K562 (cell line): Measurements from ENCODE around the gene PREB. TPM values are rescaled to one million over a fixed set of nuclear protein-coding genes. Genes with fewer than 3 reads are reported as not detected.

ENCODE experiments used
- ATF1 ChIP-seq, 2 experiments: fragments of 450-650 bp in 1 of 2; IDR thresholded peaks; 2 replicates each; pipeline ENCODE4 v1.6.1; 2016; ENCODE audit warnings: missing compliant biosample characterization in 1 of 2, missing genetic modification characterization in 1 of 2
- CC2D1A ChIP-seq: fragments of 450-650 bp; IDR thresholded peaks from 2 replicates; pipeline ENCODE4 v1.6.1; 2017; ENCODE audit warnings: mild to moderate bottlenecking
- FOXJ2 ChIP-seq: fragments of 200-800 bp; sonication (Bioruptor generic); IDR thresholded peaks from 2 replicates; pipeline ENCODE4 v1.6.1; 2016; ENCODE audit warnings: missing genetic modification characterization, missing compliant biosample characterization
- GATAD2A ChIP-seq: fragments of 450-650 bp; IDR thresholded peaks from 2 replicates; pipeline ENCODE4 v1.6.1; 2017
- HDAC2 ChIP-seq: fragments of 450-650 bp; IDR thresholded peaks from 2 replicates; pipeline ENCODE4 v1.6.1; 2016; ENCODE audit warnings: mild to moderate bottlenecking
- JUND ChIP-seq, 2 experiments: IDR thresholded peaks; 2 replicates in 1 of 2; 3 replicates in 1 of 2; pipeline ENCODE4 v1.6.1; 2011; ENCODE audit warnings: borderline replicate concordance in 2 of 2, low read depth in 2 of 2, low read length in 2 of 2, improper control_type of control experiment in 1 of 2, missing biosample characterization in 1 of 2, missing genetic modification characterization in 1 of 2, missing genetic modification reagents in 1 of 2
- KAT7 ChIP-seq: sonication (generic); formaldehyde crosslinking; IDR thresholded peaks from 2 replicates; pipeline ENCODE4 v1.8.0; 2022; ENCODE audit warnings: missing genetic modification reagents, mild to moderate bottlenecking, borderline replicate concordance
- POLR2AphosphoS2 ChIP-seq: IDR thresholded peaks from 2 replicates; pipeline ENCODE4 v1.6.1; 2012; ENCODE audit warnings: low read length, improper control_type of control experiment
- POU5F1 ChIP-seq: fragments of 150-350 bp; IDR thresholded peaks from 2 replicates; pipeline ENCODE4 v1.6.1; 2014; ENCODE audit warnings: borderline replicate concordance, low read length, low read depth, mild to moderate bottlenecking; ENCODE audit not compliant: partially characterized antibody
- PURB ChIP-seq: sonication (generic); formaldehyde crosslinking; IDR thresholded peaks from 2 replicates; pipeline ENCODE4 v1.9.0; 2021; ENCODE audit warnings: low read depth, mild to moderate bottlenecking, missing genetic modification reagents
- TCF7 ChIP-seq: sonication (generic); IDR thresholded peaks from 2 replicates; pipeline ENCODE4 v1.6.1; 2016; ENCODE audit warnings: antibody characterized with exemption, borderline replicate concordance
- TEAD1 ChIP-seq, 2 experiments: fragments of 450-650 bp in 1 of 2; sonication (generic) in 1 of 2; formaldehyde crosslinking; IDR thresholded peaks; 2 replicates each; pipeline versions ENCODE4 v1.4.0 to v1.8.0; 2020 to 2022; ENCODE audit warnings: mild to moderate bottlenecking in 2 of 2, missing genetic modification reagents in 1 of 2
- XRCC5 ChIP-seq: fragments of 200-400 bp; formaldehyde crosslinking; IDR thresholded peaks from 2 replicates; pipeline ENCODE4 v1.6.1; 2017; ENCODE audit warnings: low read depth, mild to moderate bottlenecking, low read length
- ZNF121 ChIP-seq: sonication (generic); formaldehyde crosslinking; conservative IDR thresholded peaks from 2 replicates; pipeline ENCODE4 v1.8.0; 2022; ENCODE audit warnings: missing genetic modification reagents
- ZNF124 ChIP-seq: sonication (generic); formaldehyde crosslinking; IDR thresholded peaks from 2 replicates; pipeline ENCODE4 v1.8.1; 2022; ENCODE audit warnings: missing genetic modification reagents
- ZNF24 ChIP-seq: fragments of 450-650 bp; IDR thresholded peaks from 2 replicates; pipeline ENCODE4 v1.6.1; 2016
- ZNF75A ChIP-seq: fragments of 450-650 bp; formaldehyde crosslinking; IDR thresholded peaks from 2 replicates; pipeline ENCODE4 v1.4.0; 2020; ENCODE audit warnings: mild to moderate bottlenecking
- ZNF830 ChIP-seq: fragments of 250-450 bp; sonication (Bioruptor Pico); IDR thresholded peaks from 2 replicates; pipeline ENCODE4 v1.5.0; 2021; ENCODE audit warnings: mild to moderate bottlenecking
- polyA plus RNA-seq, 8 experiments: library from polyadenylated mRNA; depleted of rRNA in 4 of 8; stranded (reverse) in 5 of 8; unstranded in 3 of 8; fragments of >200 nt; fragmentation: Nextera tagmentation in 2 of 8; fragmentation: Illumina TruSeq in 1 of 8; extraction: Ambion mirVana in 2 of 8; extraction: Trizol in 1 of 8; gene quantifications; 2 replicates each; pipeline versions ENCODE4 v1.2.1 to v1.2.3, GENCODE V29; 2011 to 2014; ENCODE audit warnings: inconsistent platforms in 1 of 8, missing spikeins in 1 of 8
- total RNA-seq, 7 experiments: library from RNA; depleted of rRNA in 6 of 7; stranded (reverse); fragments of >200 nt in 6 of 7; fragmentation: Illumina TruSeq in 2 of 7; extraction: Trizol in 2 of 7; gene quantifications; 2 replicates each; pipeline versions ENCODE4 v1.2.1 to v1.2.3, GENCODE V29; 2011 to 2021; ENCODE audit warnings: low replicate concordance in 1 of 7
- TF ChIP-seq, protein P1 (sequence below): fragments of 250-450 bp; sonication (Bioruptor Pico); IDR thresholded peaks from 2 replicates; pipeline ENCODE4 v1.8.0; 2022; ENCODE audit warnings: moderate library complexity, mild to moderate bottlenecking, inconsistent platforms
- TF ChIP-seq, protein P2 (sequence below): fragments of 200-800 bp; sonication (Bioruptor generic); IDR thresholded peaks from 2 replicates; pipeline ENCODE4 v1.6.1; 2017; ENCODE audit warnings: missing genetic modification characterization, missing compliant biosample characterization
- TF ChIP-seq, protein P3 (sequence below): fragments of 450-650 bp; formaldehyde crosslinking; IDR thresholded peaks from 2 replicates; pipeline ENCODE4 v1.4.0; 2022; ENCODE audit warnings: mild to moderate bottlenecking, moderate library complexity
- TF ChIP-seq, protein P4 (sequence below): IDR thresholded peaks from 3 replicates; pipeline ENCODE4 v1.6.1; 2011; ENCODE audit warnings: borderline replicate concordance, mild to moderate bottlenecking; ENCODE audit not compliant: insufficient read length, insufficient read depth

Gene PREB
- total and polyA plus RNA-seq, 9 of the 15 experiments (the other 6 are each of a cell fraction or from before 2014, with no cell fraction given): 35.1 to 84.2 (median 67.2) TPM

DNA sequence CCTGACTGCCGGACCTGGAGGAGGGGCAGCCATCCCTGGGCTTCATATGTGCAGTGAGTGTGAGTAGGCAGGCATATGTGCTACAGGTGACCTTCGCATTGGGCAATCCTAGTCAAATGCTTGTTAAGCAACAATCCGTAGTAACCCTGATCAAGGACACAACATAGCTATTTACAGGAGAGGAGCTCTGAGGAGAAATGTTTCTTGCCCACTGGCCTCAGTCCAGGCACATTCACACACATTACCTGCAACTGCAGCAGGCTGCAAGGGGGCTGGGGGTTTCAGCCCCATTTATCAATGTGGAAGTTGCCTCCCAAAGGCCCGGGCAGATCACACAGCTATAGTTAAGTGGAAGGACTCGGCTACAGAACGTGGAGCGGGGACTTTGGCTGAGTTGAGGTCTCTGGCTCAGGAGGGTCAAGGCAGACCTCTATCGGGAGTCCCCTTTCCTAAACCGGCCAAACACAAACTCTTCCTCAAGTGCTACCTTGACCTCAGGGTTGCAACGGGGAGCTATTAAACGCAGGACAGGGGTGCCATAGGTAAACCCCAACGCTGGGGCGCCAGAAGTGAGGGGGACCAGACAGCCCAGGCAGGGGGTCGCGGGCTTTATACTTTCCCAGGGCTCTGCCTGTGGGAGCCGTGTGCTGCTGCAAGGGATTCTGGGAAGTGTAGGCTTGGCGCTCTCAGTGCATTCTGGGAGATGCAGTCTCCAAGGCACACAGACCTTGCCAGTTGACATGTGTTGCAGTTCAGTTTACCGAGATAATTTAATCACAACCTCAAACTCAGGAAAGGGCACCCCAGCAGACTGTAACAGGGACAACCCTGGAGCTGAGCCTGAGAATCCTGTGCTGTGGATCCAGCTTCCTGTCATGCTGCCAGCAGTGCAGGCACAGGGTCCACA lies 38.4 kb downstream of the PREB start (continued):
- TF ChIP-seq POU5F1 (no peak), XRCC5 (no peak), ZNF24 (no peak), TCF7 (no peak), ZNF75A (CRISPR knock-in tag) (no peak), KAT7 (no peak), GATAD2A (no peak), JUND (IDR thresholded peaks at IDR 0.05; ENCODE audit: borderline replicate concordance, low read depth, low read length) (0 out of 2 replicates have a peak, but pooled peaks have one; percentile 22), JUND (tag; IDR thresholded peaks at IDR 0.05; ENCODE audit: borderline replicate concordance, low read depth, low read length) (no peak), ZNF124 (CRISPR knock-in tag) (no peak), FOXJ2 (no peak), TEAD1 (CRISPR knock-in tag; IDR thresholded peaks at IDR 0.05) (peak in 1 of 2 experiments; percentile 18; a peak in 1 of 4 replicates), ZNF121 (no peak), PURB (CRISPR knock-in tag) (no peak), POLR2AphosphoS2 (no peak), CC2D1A (no peak), ZNF830 (no peak), ATF1 (CRISPR knock-in tag; IDR thresholded peaks at IDR 0.05) (no peak), ATF1 (tag; IDR thresholded peaks at IDR 0.05) (no peak), HDAC2 (no peak)
- TF ChIP-seq, protein P1, sequence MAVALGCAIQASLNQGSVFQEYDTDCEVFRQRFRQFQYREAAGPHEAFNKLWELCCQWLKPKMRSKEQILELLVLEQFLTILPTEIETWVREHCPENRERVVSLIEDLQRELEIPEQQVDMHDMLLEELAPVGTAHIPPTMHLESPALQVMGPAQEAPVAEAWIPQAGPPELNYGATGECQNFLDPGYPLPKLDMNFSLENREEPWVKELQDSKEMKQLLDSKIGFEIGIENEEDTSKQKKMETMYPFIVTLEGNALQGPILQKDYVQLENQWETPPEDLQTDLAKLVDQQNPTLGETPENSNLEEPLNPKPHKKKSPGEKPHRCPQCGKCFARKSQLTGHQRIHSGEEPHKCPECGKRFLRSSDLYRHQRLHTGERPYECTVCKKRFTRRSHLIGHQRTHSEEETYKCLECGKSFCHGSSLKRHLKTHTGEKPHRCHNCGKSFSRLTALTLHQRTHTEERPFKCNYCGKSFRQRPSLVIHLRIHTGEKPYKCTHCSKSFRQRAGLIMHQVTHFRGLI (CRISPR knock-in tag): no peak
- TF ChIP-seq, protein P2, sequence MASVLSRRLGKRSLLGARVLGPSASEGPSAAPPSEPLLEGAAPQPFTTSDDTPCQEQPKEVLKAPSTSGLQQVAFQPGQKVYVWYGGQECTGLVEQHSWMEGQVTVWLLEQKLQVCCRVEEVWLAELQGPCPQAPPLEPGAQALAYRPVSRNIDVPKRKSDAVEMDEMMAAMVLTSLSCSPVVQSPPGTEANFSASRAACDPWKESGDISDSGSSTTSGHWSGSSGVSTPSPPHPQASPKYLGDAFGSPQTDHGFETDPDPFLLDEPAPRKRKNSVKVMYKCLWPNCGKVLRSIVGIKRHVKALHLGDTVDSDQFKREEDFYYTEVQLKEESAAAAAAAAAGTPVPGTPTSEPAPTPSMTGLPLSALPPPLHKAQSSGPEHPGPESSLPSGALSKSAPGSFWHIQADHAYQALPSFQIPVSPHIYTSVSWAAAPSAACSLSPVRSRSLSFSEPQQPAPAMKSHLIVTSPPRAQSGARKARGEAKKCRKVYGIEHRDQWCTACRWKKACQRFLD (CRISPR knock-in tag): 0 out of 2 replicates have a peak, but pooled peaks have one; percentile 55
- TF ChIP-seq, protein P3, sequence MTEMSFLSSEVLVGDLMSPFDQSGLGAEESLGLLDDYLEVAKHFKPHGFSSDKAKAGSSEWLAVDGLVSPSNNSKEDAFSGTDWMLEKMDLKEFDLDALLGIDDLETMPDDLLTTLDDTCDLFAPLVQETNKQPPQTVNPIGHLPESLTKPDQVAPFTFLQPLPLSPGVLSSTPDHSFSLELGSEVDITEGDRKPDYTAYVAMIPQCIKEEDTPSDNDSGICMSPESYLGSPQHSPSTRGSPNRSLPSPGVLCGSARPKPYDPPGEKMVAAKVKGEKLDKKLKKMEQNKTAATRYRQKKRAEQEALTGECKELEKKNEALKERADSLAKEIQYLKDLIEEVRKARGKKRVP (CRISPR knock-in tag): no peak
- TF ChIP-seq, protein P4, sequence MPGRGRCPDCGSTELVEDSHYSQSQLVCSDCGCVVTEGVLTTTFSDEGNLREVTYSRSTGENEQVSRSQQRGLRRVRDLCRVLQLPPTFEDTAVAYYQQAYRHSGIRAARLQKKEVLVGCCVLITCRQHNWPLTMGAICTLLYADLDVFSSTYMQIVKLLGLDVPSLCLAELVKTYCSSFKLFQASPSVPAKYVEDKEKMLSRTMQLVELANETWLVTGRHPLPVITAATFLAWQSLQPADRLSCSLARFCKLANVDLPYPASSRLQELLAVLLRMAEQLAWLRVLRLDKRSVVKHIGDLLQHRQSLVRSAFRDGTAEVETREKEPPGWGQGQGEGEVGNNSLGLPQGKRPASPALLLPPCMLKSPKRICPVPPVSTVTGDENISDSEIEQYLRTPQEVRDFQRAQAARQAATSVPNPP: no peak
